ENCODE results near the gene RHBDD1.
A peak's percentile ranks its signal among the peaks of the same experiment; 100 is the strongest.

- TF ChIP-seq CTCF (IDR thresholded peaks at IDR 0.05) (peak; percentile 32; the same call in 2 of the 3 replicates), MAFK (IDR thresholded peaks at IDR 0.05; ENCODE audit: partially characterized antibody) (no peak), NPAS2 (CRISPR knock-in tag; IDR thresholded peaks at IDR 0.05; ENCODE audit: borderline replicate concordance) (no peak), RAD21 (conservative IDR thresholded peaks at IDR 0.05 in 1 of 2, IDR thresholded peaks at IDR 0.05 in 1 of 2) (peak; percentile 45 to 66; a peak in 4 of 5 replicates), POLR2A (IDR thresholded peaks at IDR 0.05; ENCODE audit: low read length) (no peak), HDAC2 (IDR thresholded peaks at IDR 0.05) (no peak), ATOH8 (CRISPR knock-in tag; IDR thresholded peaks at IDR 0.05; ENCODE audit: low read depth) (no peak), CEBPB (IDR thresholded peaks at IDR 0.05) (no peak), CHD4 (IDR thresholded peaks at IDR 0.05; ENCODE audit: borderline replicate concordance) (no peak), CBX2 (IDR thresholded peaks at IDR 0.05; ENCODE audit: borderline replicate concordance, low read depth) (no peak)
- TF ChIP-seq, protein P1, sequence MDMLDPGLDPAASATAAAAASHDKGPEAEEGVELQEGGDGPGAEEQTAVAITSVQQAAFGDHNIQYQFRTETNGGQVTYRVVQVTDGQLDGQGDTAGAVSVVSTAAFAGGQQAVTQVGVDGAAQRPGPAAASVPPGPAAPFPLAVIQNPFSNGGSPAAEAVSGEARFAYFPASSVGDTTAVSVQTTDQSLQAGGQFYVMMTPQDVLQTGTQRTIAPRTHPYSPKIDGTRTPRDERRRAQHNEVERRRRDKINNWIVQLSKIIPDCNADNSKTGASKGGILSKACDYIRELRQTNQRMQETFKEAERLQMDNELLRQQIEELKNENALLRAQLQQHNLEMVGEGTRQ (IDR thresholded peaks at IDR 0.05) = no peak
Observed at GRCh38 chr2:226813148-226813701, 22.6 kb upstream of the RHBDD1 start.
